HG02759 (cell line): ENCODE measurements around the gene ARMC7.
A peak's percentile ranks its signal among the peaks of the same experiment; 100 is the strongest.
"Not testable (repeated sequence)": the region's sequence is repeated elsewhere in the genome, so short reads cannot be mapped to it uniquely, and the experiment has no call there.

Experiments
- ATAC-seq: cut with Tn5 transposase; IDR thresholded peaks from one replicate; pipeline ENCODE4 v1.9.1; 2021; ENCODE audit warnings: mild to moderate bottlenecking, moderate library complexity; ENCODE audit not compliant: unreplicated experiment

Gene ARMC7

DNA sequence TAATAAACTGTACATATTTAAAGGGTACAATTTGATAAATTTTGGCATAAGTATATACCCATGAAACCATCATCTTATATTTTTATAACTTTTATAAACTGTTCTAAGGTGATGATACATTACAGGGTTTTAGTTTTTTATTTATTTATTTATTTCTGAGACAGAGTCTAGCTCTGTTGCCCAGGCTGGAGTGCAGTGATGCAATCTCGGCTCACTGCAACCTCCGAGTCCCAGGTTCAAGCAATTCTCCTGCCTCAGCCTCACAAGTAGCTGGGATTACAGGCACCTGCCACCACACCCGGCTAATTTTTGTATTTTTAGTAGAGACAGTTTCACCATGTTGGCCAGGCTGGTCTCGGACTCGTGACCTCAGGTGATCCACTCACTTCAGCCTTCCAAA lies 18.2 kb downstream of the ARMC7 start:
- ATAC-seq, result not testable (repeated sequence)

DNA sequence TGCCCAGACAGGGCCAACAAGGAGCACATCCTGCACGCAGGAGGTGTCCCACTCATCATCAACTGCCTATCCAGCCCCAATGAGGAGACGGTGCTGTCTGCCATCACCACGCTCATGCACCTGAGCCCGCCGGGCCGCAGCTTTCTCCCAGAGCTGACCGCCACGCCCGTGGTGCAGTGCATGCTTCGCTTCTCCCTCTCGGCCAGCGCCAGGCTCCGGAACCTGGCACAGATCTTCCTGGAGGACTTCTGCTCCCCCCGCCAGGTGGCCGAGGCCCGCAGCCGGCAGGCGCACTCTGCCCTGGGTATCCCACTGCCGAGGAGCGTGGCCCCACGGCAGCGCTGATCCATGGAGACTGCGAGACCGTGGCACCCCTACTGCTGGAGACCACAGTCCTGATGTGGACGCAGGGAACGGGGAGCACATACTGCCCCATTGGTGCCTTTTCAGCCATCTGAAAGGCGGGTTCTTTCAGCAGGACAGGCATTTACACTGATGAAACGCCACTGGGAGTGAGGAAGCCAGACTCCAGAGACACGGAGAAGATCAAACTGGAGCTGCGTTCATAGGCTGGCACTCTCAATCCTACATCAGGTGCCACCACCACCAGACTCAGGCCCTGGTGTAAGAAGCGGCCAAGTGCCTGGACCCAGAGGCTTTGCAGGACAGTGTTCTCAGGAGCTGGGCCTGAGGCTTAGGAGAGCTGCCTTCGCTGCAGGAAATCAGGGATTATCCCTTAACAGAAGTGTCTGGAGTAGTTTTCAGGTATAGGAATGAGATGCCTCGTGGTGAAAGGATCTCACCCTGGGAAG lies 19.1 kb downstream of the ARMC7 start:
- no peak for ATAC-seq

DNA sequence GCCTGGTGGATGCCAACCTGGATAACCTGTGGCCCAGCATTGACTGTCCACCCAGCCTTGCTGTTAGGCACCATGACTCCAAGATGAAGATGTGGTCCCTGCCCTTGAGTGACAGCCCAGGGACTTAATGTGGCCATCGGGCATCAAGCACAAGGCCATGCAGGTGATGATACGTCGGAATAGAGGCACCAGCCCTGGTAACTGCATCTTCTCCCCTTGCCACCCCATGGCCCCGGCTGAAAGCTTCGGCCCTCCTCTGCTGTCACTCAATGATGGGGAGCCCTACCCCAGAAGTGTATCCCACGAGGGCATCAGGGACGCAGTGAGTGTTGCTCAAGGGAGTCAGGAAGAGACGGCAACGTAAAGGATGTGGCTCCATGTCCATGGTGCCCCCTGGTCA lies 19.8 kb downstream of the ARMC7 start:
- ATAC-seq, result no peak

DNA sequence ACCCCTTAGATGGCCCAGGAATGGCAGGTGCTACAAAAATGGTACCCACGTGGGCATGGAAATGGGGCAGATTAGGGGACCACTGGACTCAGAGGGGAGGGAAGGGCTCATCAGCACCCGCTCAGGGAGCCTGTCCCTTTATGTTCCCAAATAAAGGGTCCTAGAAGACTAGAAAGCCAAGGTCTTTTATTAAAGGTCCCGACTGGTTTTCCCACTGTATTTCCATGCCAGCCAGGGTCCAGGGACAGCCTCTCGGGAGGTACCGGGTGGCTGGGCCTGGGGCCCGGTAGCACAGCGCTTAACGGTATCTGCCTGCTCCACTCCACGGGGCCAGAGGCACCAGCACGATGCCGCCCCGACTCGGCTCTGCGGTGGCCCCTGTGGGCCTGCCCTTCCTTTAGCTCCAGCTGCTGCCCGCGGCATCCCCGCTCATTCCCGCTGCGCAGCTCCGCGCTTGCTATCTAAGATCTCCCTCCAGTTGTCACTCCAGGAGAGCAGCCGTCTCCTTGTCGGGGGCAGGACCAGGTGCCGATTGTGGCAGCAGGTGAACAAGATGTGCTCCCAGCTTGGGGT lies 20.4 kb downstream of the ARMC7 start:
- ATAC-seq, result no peak

DNA sequence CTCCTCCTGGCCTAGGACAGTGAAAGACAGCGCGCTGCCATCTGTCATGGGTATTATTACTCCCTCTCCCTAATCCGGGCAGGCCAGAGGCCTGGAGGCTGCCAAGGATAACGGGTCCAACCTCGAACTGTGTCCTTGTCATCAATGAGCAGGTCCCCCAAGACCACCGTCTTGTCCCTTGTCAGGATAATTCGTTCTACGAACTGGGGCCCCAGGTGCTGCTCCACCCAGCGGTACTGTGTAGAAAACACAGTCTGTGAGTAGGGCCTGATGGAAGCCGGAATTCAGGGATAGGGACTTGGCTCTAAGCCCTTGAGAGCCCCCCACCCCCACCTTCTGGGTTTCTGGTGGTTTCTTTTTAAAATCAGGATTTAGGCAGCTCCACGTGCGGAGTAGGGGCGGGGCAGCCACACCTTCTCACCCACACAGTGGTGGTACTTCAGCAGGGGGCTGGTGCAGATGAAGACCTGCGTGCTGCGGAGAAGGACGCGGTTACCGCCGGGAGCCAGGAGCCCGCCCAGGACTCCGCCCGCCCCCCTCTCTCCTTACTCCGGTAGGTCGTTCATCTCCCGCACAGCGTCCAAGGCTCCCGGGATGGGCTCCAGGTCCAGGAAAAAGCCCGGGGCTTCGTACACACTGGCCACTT lies 21.0 kb downstream of the ARMC7 start:
- ATAC-seq, result peak; percentile 13

DNA sequence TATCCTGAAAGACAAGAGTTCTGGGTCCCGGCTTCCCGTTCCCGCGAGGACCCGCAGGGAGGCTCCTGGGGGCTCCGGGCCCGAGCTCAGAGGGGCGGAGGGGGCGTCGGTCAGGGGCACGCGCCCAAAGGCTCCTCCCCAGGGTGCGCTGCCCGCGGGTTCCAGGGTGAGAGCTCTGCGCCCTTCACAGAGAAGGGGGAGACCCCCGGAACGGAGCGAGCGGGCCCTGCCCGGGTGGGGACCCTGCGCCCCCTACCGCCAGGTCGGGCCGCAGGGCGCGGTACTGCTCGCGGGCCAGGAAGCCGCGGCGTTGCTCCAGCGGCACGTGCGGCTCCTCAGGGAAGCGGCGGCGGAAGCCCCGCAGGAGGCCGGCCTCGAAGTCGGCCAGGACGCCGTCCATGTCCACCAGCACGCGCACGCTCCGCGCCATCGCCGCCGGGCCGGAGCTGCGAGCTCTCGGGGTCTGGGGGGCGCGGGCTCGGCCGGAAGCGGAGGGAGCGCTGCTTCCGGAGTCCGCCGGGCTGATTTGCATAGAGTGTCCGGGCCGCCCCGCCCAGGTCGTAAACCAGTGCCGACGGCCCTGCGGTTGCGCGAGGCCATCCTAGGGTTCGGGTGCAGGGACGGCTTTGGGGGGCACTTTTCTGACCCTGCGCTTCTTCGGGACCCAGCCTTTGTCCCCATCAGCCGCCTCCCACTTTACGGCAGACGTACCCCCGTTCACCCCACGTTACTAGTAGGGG lies 21.7 kb downstream of the ARMC7 start, which contains the start of gene NT5C:
NT5C (minus strand) TSS at position 465 of the 740 bp plus-strand sequence; CDS start at position 430, 35 bp downstream.
- ATAC-seq, result peak; percentile 90

DNA sequence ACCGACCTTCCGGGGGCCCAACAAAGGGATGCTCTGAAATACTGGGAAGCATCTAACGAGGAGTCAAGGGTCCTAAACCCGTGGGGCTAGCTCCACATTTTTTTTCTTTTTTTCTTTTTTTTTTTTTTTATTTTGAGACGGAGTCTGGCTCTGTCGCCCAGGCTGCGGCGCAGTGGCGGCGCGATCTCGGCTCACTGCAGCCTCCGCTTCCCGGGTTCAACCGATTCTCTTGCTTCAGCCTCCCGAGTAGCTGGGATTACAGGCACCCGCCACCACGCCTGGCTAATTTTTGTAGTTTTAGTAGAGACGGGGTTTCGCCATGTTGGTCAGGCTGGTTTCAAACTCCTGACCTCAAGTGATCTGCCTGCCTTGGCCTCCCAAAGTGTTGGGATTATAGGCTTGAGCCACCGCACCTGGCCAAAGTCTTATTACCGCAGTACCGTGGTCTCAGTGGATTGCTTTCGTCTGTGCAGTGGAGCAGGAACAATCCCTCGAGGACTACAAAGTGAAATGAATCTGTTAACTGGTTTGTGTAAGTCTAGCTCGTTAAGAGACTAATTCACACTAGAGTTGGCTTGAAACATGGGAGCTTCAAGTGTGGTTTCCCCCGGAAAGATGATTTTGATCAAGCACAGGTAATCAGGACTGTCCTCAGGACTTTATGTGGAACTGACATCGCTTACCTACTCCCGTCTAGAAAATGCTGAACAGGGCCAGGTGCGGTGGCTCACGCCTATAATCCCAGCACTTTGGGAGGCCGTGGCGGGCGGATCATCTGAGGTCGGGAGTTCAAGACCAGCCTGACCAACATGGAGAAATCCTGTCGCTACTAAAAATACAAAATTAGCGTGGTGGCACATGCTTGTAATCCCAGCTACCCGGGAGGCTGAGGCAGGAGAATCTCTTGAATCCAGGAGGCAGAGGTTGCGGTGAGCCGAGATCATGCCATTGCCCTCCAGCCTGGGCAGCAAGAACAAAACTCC lies 22.5 kb downstream of the ARMC7 start:
- ATAC-seq, result not testable (repeated sequence)

DNA sequence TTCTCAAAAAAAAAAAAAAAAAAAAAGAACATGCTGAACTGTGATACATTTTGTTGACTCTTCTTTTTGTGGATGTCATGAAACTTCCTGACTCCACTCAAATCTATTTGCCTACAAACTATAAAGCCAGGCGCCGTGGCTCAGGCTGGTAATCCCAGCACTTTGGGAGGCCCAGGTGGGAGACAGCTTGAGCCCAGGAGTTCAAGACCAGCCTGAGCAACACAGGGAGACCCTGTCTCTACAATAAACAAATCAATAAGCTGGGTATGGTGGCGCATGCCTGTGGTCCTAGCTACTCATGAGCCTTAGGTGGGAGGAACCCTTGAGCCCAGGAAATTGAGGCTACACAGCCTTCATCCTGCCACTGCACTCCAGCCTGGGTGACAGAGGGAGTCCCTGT lies 23.2 kb downstream of the ARMC7 start:
- no peak for ATAC-seq

DNA sequence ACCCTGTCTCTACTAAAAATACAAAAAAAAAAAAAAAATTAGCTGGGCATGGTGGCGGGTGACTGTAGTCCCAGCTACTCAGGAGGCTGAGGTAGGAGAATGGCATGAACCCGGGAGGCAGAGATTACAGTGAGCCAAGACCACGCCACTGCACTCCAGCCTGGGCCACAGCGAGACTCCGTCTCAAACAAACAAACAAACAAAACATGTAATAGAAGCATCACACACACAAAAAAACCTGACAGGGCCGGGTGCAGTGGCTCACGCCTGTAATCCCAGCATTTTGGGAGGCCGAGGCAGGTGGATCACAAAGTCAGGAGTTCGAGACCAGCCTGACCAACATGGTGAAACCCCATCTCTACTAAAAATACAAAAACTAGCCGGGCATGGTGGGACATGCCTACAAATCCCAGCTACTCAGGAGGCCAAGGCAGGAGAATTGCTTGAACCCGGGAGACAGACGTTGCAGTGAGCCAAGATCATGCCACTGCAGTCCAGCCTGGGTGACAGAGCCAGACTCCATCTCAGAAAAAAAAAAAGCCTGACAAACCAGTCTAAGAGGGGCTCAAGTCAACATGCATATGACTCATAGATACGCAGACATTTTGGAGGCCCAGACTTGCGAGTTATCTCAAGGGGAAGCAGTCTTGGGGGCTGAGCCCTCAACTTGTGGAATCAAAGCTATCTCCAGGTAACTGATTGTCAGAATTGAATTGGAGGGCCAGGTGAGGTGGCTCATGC lies 24.0 kb downstream of the ARMC7 start:
- not testable (repeated sequence) for ATAC-seq

DNA sequence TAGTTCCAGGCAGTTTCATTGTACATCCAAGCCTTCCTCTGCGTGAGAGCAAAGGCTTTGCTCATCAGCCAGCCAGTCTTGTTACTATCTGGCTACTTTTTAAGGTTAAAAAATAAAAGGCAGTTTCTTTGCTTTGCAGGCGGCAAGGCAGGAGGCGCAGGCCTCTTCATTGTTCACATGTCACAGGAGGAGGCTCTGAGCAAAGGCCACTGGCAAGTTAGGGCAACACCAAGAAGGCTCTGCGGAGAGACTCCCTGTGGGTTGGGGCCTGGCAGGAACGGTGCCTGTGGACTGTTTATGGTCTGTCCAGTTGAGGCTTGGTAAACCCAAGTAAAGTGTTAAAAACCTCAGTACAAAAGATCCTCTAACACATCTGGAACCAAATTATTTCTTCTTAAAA lies 25.7 kb downstream of the ARMC7 start:
- no peak for ATAC-seq

DNA sequence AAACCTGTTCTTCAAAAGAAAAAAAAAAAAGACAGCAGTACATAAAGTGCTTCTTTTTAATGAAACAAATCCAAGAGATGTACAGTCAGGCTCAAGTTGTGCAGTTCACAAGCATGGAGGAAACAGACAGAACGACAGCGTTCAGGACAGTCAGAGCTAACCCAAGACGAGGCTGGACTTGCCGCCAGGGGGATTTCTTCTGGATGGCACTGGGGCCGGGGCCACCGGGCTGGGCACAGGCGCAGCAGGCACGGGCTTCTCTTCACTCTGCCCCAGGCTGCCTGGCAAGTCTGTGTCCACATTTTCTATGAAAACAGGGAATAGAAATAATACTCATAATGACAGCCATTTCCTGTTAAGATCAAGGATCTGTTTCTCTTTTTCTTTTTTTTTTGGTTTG lies 26.2 kb downstream of the ARMC7 start:
- no peak for ATAC-seq

DNA sequence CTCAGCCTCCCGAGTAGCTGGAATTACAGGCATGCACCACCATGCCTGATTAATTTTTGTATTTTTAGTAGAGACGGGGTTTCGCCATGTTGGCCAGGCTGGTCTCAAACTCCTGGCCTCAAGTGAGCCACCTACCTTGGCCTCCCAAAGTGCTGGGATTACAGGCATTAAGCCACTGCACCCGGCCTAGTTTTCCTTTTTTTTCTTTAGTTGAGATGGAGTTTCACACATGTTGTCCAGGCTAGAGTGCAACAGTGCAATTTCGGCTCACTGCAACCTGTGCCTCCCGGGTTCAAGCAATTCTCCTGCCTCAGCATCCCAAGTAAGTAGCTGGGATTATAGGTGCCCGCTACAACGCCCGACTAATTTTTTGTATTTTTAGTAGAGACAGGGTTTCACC lies 28.0 kb downstream of the ARMC7 start:
- not testable (repeated sequence) for ATAC-seq

DNA sequence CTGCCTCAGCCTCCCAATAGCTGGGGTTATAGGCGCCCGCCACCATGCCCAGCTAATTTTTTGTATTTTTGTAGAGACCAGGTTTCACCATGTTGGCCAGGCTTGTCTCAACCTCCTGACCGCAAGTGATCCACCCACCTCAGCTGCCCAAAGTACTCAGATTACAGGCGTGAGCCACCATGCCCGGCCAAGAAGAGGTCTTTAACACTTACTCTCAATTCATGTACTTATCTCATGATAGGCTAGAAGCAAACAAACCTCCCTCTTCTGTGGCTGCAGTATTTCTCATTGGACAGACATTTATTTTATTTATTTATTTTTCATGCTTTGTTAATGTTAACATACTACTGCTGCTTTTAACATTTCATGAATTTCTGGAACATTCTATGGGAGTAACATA lies 28.8 kb downstream of the ARMC7 start:
- ATAC-seq, result no peak

DNA sequence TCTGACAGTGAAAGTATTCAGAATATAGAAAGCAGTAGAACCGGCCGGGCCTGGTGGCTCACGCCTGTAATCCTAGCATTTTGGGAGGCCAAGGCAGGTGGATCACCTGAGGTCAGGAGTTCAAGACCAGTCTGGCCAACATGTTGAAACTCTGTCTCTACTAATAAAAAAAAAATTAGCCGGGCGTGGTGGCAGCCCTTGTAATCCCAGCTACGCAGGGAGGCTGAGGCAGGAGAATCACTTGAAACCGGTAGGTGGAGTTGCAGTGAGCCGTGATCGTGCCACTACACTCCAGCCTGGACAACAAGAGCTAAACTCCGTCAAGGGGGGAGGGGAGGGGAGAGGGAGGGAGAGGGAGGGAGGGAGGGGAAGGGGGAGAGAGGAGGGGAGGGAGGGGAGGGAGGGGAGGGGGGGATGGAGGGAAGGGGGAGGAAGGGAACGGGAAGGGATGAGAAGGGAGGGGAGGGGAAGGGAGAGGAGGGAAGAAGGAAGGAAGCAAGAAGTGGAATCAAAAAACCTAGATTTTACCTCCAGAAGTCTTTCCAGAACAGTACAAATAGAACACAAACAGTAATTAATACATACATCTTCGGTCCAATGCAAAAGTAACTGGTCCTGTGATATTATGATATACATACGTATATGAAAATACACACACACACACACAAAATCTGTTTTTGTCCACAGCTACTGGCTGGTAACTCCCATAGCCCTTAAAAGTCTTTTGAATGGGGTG lies 32.6 kb downstream of the ARMC7 start:
- ATAC-seq, result no peak

DNA sequence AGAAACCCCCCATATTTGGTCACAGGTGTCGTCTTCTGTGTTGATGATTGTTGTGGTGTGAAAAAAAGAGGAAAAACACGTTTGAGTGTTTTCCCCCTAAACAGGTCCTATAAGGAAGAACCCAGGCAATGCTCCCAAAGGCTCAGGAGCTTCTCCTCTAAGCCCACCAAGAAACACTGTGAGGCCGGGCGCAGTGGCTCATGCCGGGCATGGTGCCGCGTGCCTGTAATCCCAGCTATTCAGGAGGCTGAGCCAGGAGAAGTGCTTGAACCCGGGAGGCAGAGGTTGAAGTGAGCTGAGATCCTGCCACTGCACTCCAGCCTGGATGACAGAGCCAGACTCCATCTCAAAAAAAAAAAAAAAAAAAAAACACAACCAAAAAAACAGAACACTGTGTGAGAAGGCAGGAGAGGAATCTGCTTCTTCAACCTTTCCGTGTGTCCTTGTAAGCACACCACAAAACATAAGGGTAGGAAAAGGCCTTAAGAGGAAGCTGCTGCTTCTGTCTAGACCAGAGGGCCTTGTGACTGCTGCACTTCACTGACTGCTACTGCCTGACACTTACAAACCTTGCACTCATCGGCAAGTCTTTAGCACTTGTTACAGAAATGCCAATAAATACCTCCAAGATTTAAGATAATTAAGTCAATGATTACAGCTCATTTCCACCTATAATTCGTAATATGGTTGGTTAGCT lies 35.2 kb downstream of the ARMC7 start:
- no peak for ATAC-seq

DNA sequence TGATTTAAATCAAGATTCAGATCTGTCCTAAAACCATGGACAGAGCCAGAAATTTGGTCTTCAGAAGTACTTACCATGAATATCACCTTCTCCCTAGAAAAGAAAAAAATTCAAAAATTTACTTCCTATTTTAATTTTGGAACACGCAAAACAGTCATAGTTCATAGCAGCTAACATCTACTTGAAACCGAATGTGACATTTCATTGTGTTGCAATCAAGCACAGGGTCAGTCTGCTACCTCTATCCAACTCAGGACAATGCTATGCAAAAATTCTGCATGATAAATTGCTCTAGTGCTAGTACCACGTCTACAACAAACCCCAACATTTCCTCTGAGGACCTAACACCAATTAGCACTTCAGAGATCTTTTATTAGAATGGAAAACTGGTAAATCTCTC lies 36.8 kb downstream of the ARMC7 start:
- ATAC-seq, result no peak

DNA sequence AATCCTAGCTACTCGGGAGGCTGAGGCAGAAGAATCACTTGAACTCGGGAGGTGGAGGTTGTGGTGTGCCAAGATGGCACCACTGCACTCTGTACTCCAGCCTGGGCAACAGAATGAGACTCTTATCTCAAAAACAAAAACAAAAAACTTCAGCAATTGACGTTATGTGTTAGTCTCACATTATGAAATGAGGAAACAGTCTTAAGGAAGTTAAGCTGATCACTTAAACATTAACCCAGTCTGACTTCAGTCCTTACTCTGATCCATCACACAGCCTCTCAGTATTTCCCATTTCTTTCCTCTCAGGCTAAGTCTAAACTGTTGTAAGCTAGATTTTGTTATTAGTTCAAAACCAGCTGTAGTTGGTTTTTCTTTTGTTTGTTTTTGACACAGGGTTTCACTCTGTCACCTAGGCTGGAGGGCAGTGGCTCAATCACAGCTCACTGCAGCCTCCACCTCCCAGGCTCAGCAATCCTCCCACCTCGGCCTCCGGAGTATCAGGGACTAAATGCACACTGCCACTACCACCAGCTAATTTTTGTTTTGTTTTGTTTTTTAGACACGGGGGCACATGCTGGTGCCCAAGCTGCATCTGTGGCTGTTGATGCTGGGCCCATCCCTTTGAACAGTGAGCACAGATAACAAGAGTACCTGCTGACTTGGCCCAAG lies 38.2 kb downstream of the ARMC7 start:
- no peak for ATAC-seq

DNA sequence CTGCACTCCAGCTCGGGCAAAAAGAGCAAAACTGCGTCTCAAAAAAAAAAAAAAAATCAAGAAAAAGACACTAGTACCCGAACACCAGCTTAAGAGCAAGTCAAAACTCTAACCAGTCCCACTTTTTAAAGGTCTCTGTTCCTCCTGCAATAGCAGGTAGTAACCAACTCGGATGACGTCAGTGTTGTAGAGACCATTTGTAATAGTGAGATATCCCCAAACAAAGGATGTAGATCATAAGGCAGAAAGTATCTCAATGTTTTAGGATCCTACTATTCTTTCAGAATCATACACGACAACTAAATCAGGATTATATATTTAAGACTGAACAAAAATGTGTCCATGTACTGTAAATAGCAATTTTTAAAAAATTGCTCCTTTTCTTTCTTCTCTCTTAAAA lies 42.2 kb downstream of the ARMC7 start:
- ATAC-seq, result no peak
